Endothelial cell (in vitro differentiated cells): Measurements from ENCODE around the gene CBLB. TPM values are rescaled to one million over a fixed set of nuclear protein-coding genes. Genes with fewer than 3 reads are reported as not detected.

Experiments used
- DNase-seq: peaks from one replicate; pipeline ENCODE4 v3.0.0; 2021; ENCODE audit warnings: low spot score
- H3K27ac Mint-ChIP-seq: one replicate; pipeline ENCODE4 v1.8.0; 2021; ENCODE audit warnings: mixed read lengths, inconsistent platforms; ENCODE audit not compliant: unreplicated experiment
- H3K27me3 Mint-ChIP-seq: one replicate; pipeline ENCODE4 v1.8.0; 2021; ENCODE audit warnings: mild to moderate bottlenecking, moderate library complexity, mixed read lengths, inconsistent platforms; ENCODE audit not compliant: unreplicated experiment
- H3K36me3 Mint-ChIP-seq: one replicate; pipeline ENCODE4 v1.8.0; 2021; ENCODE audit warnings: mild to moderate bottlenecking, low read depth, mixed read lengths, inconsistent platforms; ENCODE audit not compliant: unreplicated experiment
- H3K4me1 Mint-ChIP-seq: one replicate; pipeline ENCODE4 v1.8.0; 2021; ENCODE audit warnings: mild to moderate bottlenecking, mixed read lengths, inconsistent platforms; ENCODE audit not compliant: unreplicated experiment
- H3K4me3 Mint-ChIP-seq: one replicate; pipeline ENCODE4 v1.8.0; 2021; ENCODE audit warnings: mild to moderate bottlenecking, mixed read lengths, inconsistent platforms; ENCODE audit not compliant: unreplicated experiment
- H3K9me3 Mint-ChIP-seq: one replicate; pipeline ENCODE4 v1.8.0; 2021; ENCODE audit warnings: mixed read lengths, inconsistent platforms; ENCODE audit not compliant: unreplicated experiment
- CTCF ChIP-seq: fragments of 200-600 bp; sonication (generic); IDR thresholded peaks from one replicate; pipeline ENCODE4 v1.5.0; 2021; ENCODE audit warnings: antibody characterized with exemption; ENCODE audit not compliant: unreplicated experiment
- total RNA-seq: library from RNA; stranded (reverse); fragmentation: NEBNext Ultra II Directional; extraction: Animal tissue kit (Norgen Biotek cat#: 25700); gene quantifications from one replicate; pipeline ENCODE4 v1.2.1, GENCODE V29; 2021; ENCODE audit not compliant: unreplicated experiment

Gene CBLB
- total RNA-seq, 1 donor from 2014 or later: 62.0 TPM

GRCh38 chr3:105714453-105714852 lies 154.4 kb downstream of the CBLB start:
- Mint-ChIP-seq H3K4me1 (no peaks in the 10 kb centered on the region), H3K27ac (no peak overlapping the region), H3K9me3 (no peaks in the 10 kb centered on the region), H3K36me3 (peaks cover 9% of the 10 kb centered on the region), H3K27me3 (no peaks in the 10 kb centered on the region), H3K4me3 (no peak overlapping the region)
- no peak for TF ChIP-seq CTCF
- DNase-seq: no peak

DNA sequence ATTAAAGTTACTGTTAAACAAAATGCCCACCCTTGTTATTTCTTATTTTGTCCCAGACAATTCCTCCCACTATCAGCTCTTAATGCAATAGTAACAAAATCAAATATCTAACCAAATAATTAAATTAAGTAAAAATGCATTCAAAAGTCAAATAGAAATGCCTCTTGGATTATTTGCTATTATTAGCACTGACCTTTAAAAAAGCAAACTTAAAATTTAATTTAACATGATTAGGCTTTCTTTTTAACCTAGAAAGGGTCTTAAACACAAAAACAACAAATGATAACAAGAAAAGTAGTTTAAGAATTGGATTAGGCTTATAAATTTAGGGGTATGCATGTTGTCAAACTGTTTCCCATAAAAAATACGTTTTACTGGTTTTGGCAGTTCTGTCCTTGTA lies 159.8 kb downstream of the CBLB start:
- TF ChIP-seq CTCF: no peak
- Mint-ChIP-seq H3K9me3 (no peaks in the 10 kb centered on the region), H3K4me1 (peaks cover 3% of the 10 kb centered on the region), H3K4me3 (no peak overlapping the region), H3K27ac (no peak overlapping the region), H3K36me3 (peaks cover 2% of the 10 kb centered on the region), H3K27me3 (no peaks in the 10 kb centered on the region)
- no peak for DNase-seq

DNA sequence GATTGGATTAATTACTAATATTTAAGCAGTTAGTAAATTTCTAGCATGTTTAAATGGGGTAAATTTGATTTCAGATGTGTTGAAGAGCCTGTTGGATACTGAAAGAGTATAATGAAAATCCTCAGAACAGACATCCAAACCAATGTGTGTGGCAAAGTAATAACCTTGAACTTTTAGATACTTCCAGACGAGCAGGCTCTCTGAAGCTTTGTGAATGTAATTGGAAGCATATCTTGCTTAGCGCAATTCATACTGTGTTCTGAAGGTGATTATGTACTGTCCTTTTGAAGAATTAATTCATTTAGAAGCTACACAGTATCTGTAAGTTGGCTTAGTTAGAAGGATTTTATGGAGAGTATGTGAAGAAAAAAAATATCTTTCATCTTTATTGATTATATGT lies 161.8 kb downstream of the CBLB start:
- no peak for DNase-seq
- Mint-ChIP-seq H3K4me1 (peaks cover 3% of the 10 kb centered on the region), H3K4me3 (no peak overlapping the region), H3K9me3 (no peaks in the 10 kb centered on the region), H3K27ac (no peak overlapping the region), H3K36me3 (peaks cover 10% of the 10 kb centered on the region), H3K27me3 (no peaks in the 10 kb centered on the region)
- no peak for TF ChIP-seq CTCF

DNA sequence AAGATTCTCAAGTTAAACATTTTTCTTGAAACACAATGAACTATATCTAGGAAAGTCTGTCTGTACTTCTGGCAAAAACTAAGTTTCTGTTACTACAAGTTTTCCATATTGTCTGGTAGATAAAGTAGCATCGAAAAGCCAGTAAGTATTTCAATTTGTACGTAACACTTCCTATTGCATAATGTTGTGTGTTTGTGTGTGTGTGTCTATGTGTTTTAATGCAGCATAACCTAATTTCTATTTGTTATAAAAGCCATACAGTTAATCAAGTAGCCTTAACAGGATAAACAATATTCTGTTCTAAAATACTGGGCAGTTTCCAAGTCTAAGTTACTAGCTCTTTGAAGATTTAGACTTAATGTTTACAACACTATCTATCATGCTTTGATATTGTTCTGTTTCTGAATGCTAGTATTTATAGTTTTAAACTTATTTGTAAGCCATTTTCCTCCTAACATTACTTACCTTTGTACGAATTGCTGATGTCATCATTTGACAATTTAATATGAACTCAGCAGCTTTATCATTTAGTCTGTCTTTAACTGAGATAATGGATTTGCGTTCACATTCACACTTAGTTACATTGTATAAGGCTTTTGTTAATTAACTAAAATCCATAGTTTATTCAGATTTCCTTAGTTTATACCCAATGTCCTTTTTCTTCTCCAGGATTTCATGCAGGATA lies 163.9 kb downstream of the CBLB start:
- peaks cover 3% of the 10 kb centered on the region for H3K4me1 Mint-ChIP-seq
- no peak for DNase-seq
- H3K27ac Mint-ChIP-seq: no peak overlapping the region
- peaks cover 18% of the 10 kb centered on the region for H3K36me3 Mint-ChIP-seq
- no peaks in the 10 kb centered on the region for H3K9me3 Mint-ChIP-seq
- no peak for TF ChIP-seq CTCF
- H3K4me3 Mint-ChIP-seq: no peak overlapping the region
- H3K27me3 Mint-ChIP-seq: no peaks in the 10 kb centered on the region

GRCh38 chr3:105700575-105700974 lies 168.2 kb downstream of the CBLB start:
- H3K4me3 Mint-ChIP-seq: no peak overlapping the region
- no peak for TF ChIP-seq CTCF
- H3K27me3 Mint-ChIP-seq: no peaks in the 10 kb centered on the region
- no peak overlapping the region for H3K27ac Mint-ChIP-seq
- peaks cover 18% of the 10 kb centered on the region for H3K36me3 Mint-ChIP-seq
- DNase-seq: no peak
- H3K4me1 Mint-ChIP-seq: no peaks in the 10 kb centered on the region
- no peaks in the 10 kb centered on the region for H3K9me3 Mint-ChIP-seq
